Measurements from ENCODE around the gene ADAP1.
"Not testable (repeated sequence)": the region's sequence is repeated elsewhere in the genome, so short reads cannot be mapped to it uniquely, and the experiment has no call there.

The ADAP1 gene, protein sequence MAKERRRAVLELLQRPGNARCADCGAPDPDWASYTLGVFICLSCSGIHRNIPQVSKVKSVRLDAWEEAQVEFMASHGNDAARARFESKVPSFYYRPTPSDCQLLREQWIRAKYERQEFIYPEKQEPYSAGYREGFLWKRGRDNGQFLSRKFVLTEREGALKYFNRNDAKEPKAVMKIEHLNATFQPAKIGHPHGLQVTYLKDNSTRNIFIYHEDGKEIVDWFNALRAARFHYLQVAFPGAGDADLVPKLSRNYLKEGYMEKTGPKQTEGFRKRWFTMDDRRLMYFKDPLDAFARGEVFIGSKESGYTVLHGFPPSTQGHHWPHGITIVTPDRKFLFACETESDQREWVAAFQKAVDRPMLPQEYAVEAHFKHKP

GRCh38 chr7:954330-955238 is at the start of gene ADAP1:
Gene ADAP1, minus strand, starts transcription at chr7:954680. Its CDS starts 203 bp downstream, at chr7:954477.
- no peak for DNase-seq (ENCODE audit: low spot score)

GRCh38 chr7:1002445-1002844 is 48.0 kb upstream of the ADAP1 start:
- DNase-seq (ENCODE audit: low spot score) = not testable (repeated sequence)

DNA sequence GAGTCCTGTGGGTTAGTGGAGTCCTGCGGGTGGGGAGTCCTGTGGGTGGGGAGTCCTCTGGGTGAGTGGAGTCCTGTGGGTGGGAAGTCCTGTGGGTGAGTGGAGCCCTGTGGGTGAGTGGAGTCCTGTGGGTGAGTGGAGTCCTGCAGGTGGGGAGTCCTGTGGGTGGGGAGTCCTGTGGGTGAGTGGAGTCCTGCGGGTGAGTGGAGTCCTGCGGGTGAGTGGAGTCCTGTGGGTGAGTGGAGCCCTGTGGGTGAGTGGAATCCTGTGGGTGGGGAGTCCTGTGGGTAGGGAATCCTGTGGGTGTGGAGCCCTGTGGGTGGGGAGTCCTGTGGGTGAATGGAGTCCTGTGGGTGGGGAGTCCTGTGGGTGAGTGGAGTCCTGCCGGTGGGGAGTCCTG is 47.5 kb upstream of the ADAP1 start:
- not testable (repeated sequence) for DNase-seq (ENCODE audit: low spot score)

DNA sequence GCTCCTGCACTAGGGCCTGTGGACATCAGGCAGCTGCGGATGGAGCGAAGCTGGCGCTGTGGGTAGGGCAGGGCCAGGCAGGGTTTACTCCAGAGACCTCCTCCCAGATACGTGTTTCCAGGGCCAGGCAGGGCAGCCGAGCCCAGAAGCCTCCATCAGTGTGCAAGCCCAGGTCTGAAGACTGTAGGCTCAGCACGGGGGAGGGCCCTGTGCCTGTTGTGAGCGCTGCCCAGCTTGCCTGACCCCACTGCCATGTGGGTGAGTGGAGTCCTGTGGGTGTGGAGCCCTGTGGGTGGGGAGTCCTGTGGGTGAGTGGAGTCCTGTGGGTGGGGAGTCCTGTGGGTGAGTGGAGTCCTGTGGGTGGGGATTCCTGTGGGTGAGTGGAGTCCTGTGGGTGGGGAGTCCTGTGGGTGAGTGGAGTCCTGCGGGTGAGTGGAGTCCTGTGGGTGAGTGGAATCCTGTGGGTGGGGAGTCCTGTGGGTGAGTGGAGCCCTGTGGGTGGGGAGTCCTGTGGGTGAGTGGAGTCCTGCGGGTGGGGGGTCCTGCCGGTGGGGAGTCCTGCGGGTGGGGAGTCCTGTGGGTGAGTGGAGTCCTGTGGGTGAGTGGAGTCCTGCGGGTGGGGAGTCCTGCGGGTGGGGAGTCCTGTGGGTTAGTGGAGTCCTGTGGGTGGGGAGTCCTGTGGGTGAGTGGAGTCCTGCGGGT is 46.7 kb upstream of the ADAP1 start:
- DNase-seq (ENCODE audit: low spot score) = not testable (repeated sequence)

- no peak for DNase-seq (ENCODE audit: low spot score)
Observed at GRCh38 chr7:999941-1000935, 45.8 kb upstream of the ADAP1 start.

DNA sequence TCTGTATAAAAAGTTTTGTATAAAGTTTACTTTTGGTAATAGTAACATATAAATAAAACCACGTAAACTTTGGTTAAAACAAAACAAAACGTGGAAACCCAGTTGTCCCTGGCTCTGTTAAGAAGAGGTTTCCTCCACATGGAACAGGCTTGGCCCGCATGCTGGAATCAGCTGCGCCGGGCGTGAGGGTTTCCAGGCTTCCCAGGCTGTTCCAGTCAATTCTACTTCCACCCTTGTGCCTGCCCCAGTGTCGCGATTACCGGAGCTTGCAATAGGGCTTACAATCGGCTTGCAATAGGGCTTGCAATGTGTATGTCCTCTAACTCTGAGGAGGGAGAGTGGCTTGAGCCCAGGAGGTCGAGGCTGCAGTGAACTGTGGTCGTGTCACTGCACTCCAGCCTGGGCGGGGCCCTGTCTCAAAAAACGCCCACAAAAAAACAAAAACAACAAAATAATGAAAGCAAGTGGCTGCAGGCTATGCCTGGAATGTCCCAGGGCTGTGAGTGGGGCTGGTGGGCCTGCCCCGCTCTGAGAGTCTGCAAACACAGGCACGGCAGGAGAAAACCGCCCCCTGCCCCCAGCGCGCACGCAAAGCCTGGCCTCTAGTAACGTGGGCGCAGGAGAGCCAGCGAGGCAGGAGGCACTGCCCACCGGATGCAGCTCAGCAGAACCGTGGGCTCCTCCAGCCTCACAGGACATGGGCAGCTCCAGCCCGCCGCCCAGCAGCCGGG is 44.8 kb upstream of the ADAP1 start:
- DNase-seq (ENCODE audit: low spot score) = no peak

DNA sequence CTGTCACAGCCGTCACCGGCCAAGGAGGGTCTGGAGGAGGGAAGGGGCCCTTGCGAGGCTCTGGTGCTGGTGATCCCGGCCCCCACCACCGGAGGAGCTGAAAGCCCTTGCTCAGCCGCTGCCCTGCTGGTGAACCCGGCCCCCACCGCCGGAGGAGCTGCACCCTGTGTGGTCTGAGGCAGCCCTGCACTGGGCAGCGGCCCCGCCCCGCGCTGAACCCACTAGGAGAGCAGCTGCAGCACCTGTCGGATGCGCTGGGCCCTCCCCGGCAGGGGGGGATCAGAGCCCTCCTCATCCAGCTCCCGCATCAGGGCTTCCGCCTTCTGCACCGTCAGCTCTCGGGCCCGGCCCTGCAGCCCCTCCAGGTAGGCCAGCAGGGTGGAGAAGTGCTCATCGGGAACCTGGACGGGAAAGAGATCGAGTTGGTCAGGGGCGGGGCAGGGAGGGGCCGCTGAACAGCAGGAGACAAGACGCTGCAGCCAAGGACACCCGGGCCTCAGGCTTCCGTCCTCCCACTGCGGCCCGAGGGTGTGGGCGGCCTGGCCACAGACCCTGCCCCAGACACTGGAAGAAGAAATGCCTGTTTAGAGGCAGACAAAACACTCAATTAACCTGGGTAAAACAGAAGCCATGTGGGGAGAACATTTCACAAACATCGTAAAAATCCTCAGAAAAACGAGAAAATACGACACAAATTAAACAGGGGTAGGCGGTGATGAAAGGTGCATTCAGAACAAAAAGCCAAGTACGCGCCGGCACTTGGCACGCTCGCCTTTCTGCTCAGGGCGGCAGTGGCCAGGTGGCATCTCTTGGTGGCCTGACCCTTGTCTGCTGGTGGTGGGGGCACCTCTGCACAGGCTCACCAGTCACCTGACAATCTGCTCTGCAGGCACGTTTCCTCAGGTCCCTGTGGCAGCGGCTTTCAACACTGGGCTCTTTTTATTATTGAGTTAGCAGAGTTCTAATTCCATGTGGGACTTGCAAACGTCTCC is 43.2 kb upstream of the ADAP1 start:
- DNase-seq (ENCODE audit: low spot score) = no peak

- DNase-seq (ENCODE audit: low spot score) = no peak
Observed at GRCh38 chr7:996079-996872, 41.8 kb upstream of the ADAP1 start.

- no peak for DNase-seq (ENCODE audit: low spot score)
Observed at GRCh38 chr7:995571-995970, 41.1 kb upstream of the ADAP1 start.

DNA sequence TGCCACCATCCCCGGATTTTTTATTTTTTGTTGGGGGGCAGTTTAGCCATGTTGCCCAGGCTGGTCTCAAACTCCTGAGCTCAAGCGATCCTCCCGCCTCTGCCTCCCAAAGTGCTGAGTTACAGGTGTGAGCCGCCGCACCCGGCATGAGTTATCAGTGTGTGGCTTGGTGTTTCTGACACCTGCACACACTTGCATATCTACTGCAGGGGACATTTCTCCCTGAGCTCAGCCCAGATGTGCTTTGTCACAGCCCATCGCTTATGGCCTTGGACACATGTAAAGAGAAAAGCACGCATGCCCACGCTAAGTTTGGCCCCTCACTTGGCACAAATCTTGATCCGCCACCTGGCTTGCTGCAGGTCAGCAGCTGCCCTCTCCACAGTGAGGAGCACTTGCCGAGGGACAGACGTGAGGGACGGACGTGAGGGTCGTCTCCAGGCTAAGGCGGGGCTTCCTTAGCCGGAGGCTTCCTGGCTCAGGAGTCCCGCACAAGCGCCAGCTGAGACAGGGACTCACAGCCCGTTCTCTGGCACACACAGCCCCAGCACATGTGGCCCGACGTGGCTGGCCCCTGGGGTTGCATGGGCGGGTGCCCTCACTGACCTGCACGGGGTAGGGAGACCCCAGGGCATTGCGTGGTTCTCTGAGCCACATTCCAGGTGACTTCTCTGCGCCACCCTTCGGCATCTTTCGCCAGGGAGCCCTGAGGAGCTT is 40.3 kb upstream of the ADAP1 start:
- DNase-seq (ENCODE audit: low spot score) = no peak

DNA sequence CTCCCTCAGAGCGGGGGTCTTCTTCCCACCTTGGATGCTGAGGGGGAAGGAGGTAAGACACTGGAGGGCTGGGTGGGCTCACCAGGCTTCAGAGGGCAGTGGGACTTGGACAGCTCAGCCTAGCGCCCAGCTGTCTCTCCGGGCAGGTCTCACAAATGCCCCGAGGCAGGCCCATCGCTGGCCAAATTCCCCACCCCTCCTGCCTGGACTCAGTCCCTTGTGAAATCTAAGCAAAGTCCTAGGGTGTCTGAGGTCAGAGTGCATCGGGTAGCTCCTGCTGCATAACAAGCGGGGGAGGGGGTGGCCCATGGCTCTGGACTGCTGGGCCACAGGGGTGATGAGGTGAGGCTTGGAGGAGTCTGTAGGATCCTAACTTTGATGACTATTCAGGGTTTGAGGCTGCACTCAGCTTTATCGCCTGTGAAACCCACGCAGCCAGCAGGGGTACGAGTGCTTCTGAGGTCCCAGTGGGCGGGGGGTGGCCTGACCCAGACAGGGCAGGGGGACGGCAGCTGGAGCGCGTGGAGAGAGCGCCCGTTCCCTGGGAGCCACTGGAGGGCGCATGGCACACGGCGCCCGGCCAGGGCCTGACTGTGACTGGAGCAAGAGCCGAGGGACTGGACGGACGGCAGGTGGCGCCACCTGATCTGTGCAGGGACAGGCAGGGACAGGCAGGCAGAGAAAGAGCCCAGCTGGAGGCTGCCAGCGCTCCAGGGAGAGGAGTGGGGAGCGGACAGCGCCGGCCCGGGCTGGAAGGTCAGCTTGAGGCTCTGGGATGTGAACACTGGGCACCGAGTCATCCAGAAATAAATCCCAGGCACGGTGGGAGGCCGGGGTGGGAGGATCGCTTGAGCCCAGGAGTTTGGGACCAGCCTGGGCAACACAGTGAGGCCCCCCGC is 38.5 kb upstream of the ADAP1 start:
- DNase-seq (ENCODE audit: low spot score) = peak; percentile 95

DNA sequence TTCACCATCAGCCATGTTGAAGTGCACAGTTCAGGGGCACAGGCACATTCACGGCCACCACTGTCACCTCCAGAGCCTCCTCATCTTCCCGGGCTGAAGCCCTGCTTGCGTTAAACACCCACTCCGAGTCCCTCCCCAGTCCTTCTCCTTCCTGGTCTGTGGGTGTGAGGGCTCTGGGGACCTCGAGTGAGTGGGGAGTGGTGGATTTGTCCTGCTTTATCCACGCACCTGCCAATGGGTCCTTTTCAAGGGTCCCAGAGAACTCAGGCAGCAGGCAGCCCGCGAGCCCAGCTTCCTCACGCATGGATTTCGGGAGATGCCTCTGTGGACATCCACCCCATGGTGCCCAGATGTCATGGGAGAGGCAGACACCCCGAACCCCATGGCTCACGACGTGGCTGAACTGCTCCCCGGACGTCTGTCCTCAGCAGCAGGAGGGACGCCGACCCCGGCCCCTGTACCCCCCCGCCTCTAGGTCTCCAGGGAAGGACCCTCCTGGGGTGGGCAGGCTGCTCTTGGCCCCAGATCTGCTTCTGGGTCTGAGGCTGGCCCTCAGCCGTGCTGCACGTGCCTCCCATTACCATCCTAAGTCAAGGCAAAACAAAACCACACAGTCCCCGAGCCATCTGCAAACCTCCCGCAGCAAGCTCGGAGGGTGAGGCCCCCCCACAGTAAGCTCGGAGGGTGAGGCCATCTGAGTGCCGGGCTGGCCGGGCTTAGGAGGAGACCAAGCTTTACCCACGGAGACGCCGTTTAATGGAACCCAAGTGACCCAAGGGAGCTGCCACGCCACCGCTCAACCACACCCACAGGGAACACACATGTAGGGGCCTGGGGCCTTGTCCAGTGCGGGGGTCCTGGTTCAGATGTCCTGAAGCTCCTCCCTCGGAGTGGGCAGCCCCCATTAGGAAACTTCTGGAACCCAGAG is 37.5 kb upstream of the ADAP1 start:
- no peak for DNase-seq (ENCODE audit: low spot score)

DNA sequence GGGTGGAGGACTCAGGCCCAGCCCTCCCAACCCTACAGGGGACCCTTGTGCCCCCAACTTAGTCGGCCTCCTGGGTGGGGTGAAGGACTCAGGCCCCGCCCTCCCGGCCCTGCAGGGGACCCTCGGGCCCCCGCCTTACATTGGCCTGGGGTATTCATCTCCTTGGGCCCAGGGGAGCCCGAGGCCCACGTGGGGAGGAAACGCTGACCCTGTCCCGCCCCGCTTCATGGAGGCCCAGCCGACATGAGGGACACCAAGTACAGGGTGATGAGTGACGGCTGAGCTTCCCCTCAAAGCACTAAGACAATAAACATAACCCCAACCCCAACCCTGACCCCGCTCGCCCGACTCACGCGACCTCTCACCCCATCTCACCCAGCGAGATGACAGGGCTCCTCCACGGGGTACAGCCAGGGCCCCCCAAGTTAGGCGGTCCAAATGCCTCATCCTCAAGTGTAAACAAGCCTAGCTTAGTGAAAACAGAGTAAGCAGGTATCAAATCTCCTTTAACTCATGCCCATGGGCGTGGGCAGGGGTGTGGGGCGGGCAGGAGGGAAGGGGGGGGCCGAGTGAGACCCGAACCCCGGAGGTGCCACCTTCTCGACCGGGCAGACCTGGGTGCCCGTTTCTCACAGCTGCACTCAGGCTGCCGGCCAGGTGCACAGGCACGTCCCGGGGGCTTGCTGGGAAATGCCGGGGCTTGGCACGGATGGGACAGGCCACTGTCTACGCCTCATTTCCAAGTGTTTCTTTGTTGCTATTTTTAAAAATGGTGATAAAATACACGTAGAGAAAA is 36.7 kb upstream of the ADAP1 start:
- DNase-seq (ENCODE audit: low spot score) = no peak

GRCh38 chr7:990352-990932 is 36.0 kb upstream of the ADAP1 start:
- DNase-seq (ENCODE audit: low spot score) = no peak

All from activated CD4-positive, alpha-beta T cell treated with anti-CD3 and anti-CD28 coated beads, Interleukin-2, Interleukin-4, amounts not matched to agents 100 ng/mL and 50 ng/mL, durations not matched to agents 16 hours and 8 hours (primary cell).